SK-N-SH (cell line): ENCODE results near the gene ARMH4. TPM values are rescaled to one million over a fixed set of nuclear protein-coding genes. Genes with fewer than 3 reads are reported as not detected.

Experiments
- CTCF ChIA-PET: fragments of 300-600, 350-600 bp; formaldehyde crosslinking; extraction: SDS; loops from one replicate; lab custom pipeline; 2021; lab: Yijun Ruan, JAX
- POLR2A ChIA-PET: fragments of 350-600 bp; sonication (Branson Sonifier 250); formaldehyde crosslinking; extraction: SDS; loops from one replicate; lab custom pipeline; 2020; ENCODE audit warnings: antibody characterized with exemption, inconsistent platforms; lab: Yijun Ruan, JAX
- DNase-seq: peaks from one replicate; pipeline ENCODE4 v3.0.0; 2012
- H2AFZ ChIP-seq: fragments of 200-600 bp; sonication (generic); 2 replicates; pipeline ENCODE4 v1.8.1; 2016; ENCODE audit warnings: antibody characterized with exemption, mild to moderate bottlenecking, low read depth
- H3F3A ChIP-seq: fragments of 200-600 bp; sonication (generic); replicated peaks from 2 replicates; pipeline ENCODE3; 2016; ENCODE audit warnings: antibody characterized with exemption, mild to moderate bottlenecking; ENCODE audit not compliant: insufficient read depth
- H3K27ac ChIP-seq, 2 experiments: fragments of 200-500 bp in 1 of 2; fragments of 200-600 bp in 1 of 2; sonication (Bioruptor generic) in 1 of 2; sonication (generic), shearing (Covaris generic) in 1 of 2; 2 replicates each; pipeline versions ENCODE4 v1.5.1 to v1.6.1; 2014 to 2016; ENCODE audit warnings: low read depth in 2 of 2, inconsistent platforms in 1 of 2, low read length in 1 of 2, mild to moderate bottlenecking in 1 of 2, mixed read lengths in 1 of 2
- H3K27me3 ChIP-seq: fragments of 200-600 bp; sonication (generic), shearing (Covaris generic); 2 replicates; pipeline ENCODE4 v1.6.1; 2016; ENCODE audit warnings: mixed run types; ENCODE audit not compliant: insufficient read depth
- H3K36me3 ChIP-seq, 2 experiments: fragments of 200-500 bp in 1 of 2; fragments of 200-600 bp in 1 of 2; sonication (Bioruptor generic) in 1 of 2; sonication (generic) in 1 of 2; replicated peaks in 1 of 2; 2 replicates each; pipeline versions ENCODE3 to v1.5.1; 2014 to 2016; ENCODE audit warnings: low read length in 1 of 2, mild to moderate bottlenecking in 1 of 2; ENCODE audit not compliant: insufficient read depth in 2 of 2, control insufficient read depth in 1 of 2
- H3K4me1 ChIP-seq, 2 experiments: fragments of 200-500 bp in 1 of 2; fragments of 200-600 bp in 1 of 2; sonication (Bioruptor generic) in 1 of 2; sonication (generic), shearing (Covaris generic) in 1 of 2; 2 replicates each; pipeline versions ENCODE4 v1.5.1 to v1.6.1; 2014 to 2016; ENCODE audit warnings: low read depth in 1 of 2, low read length in 1 of 2, mixed run types in 1 of 2; ENCODE audit not compliant: insufficient read depth in 2 of 2, control insufficient read depth in 1 of 2
- H3K4me2 ChIP-seq: fragments of 200-600 bp; sonication (generic), shearing (Covaris generic); 2 replicates; pipeline ENCODE4 v1.6.1; 2017; ENCODE audit warnings: mixed run types
- H3K4me3 ChIP-seq, 2 experiments: fragments of 200-500 bp in 1 of 2; fragments of 200-600 bp in 1 of 2; sonication (Bioruptor generic) in 1 of 2; sonication (generic), shearing (Covaris generic) in 1 of 2; 2 replicates each; pipeline versions ENCODE4 v1.5.1 to v1.8.1; 2014 to 2016; ENCODE audit warnings: low read depth in 2 of 2, inconsistent platforms in 1 of 2, low read length in 1 of 2, mild to moderate bottlenecking in 1 of 2, mixed read lengths in 1 of 2, moderate library complexity in 1 of 2
- H3K79me2 ChIP-seq: fragments of 200-600 bp; sonication (generic); 2 replicates; pipeline ENCODE4 v1.8.1; 2017; ENCODE audit warnings: mild to moderate bottlenecking; ENCODE audit not compliant: insufficient read depth
- H3K9ac ChIP-seq: fragments of 200-600 bp; sonication (generic); 2 replicates; pipeline ENCODE4 v1.6.1; 2017; ENCODE audit warnings: mixed run types
- H3K9me2 ChIP-seq: fragments of 200-600 bp; sonication (generic); 2 replicates; pipeline ENCODE4 v1.6.1; 2017; ENCODE audit warnings: mixed run types
- H3K9me3 ChIP-seq: fragments of 200-600 bp; sonication (generic); 2 replicates; pipeline ENCODE4 v1.6.1; 2017; ENCODE audit warnings: mixed run types, mild to moderate bottlenecking, moderate library complexity
- H4K20me1 ChIP-seq: fragments of 200-600 bp; sonication (generic); 2 replicates; pipeline ENCODE4 v1.6.1; 2017; ENCODE audit warnings: mild to moderate bottlenecking, mixed run types; ENCODE audit not compliant: insufficient read depth
- CTCF ChIP-seq: fragments of 200-600 bp; sonication (generic); IDR thresholded peaks from 2 replicates; pipeline ENCODE4 v1.6.1; 2017; ENCODE audit warnings: antibody characterized with exemption, mild to moderate bottlenecking, moderate library complexity
- FOXM1 ChIP-seq: IDR thresholded peaks from 2 replicates; pipeline ENCODE4 v1.4.0; 2012; ENCODE audit warnings: low read depth, mild to moderate bottlenecking
- GABPA ChIP-seq: IDR thresholded peaks from 2 replicates; pipeline ENCODE4 v1.4.0; 2012; ENCODE audit warnings: low read depth, mild to moderate bottlenecking
- IRF3 ChIP-seq: fragments of 150-350 bp; IDR thresholded peaks from 2 replicates; pipeline ENCODE4 v1.6.1; 2016; ENCODE audit warnings: mild to moderate bottlenecking, low read depth, low read length
- MXI1 ChIP-seq: IDR thresholded peaks from 2 replicates; pipeline ENCODE4 v1.6.1; 2012; ENCODE audit warnings: mild to moderate bottlenecking, low read depth, low read length, improper control_type of control experiment
- NRF1 ChIP-seq: IDR thresholded peaks from 2 replicates; pipeline ENCODE4 v1.6.1; 2012; ENCODE audit warnings: low read depth, mild to moderate bottlenecking, low read length
- POLR2AphosphoS5 ChIP-seq: IDR thresholded peaks from 2 replicates; pipeline ENCODE4 v1.6.1; 2012; ENCODE audit warnings: low read depth, low read length
- REST ChIP-seq: IDR thresholded peaks from 2 replicates; pipeline ENCODE4 v1.6.1; 2012; ENCODE audit warnings: mild to moderate bottlenecking, low read depth, low read length, moderate library complexity
- RXRA ChIP-seq: IDR thresholded peaks from 2 replicates; pipeline ENCODE4 v1.4.0; 2012; ENCODE audit warnings: low read depth, mild to moderate bottlenecking, borderline replicate concordance
- SMC3 ChIP-seq: IDR thresholded peaks from 2 replicates; pipeline ENCODE4 v1.6.1; 2012; ENCODE audit warnings: low read depth, low read length, improper control_type of control experiment
- TCF12 ChIP-seq: IDR thresholded peaks from 2 replicates; pipeline ENCODE4 v1.4.0; 2012
- USF2 ChIP-seq: fragments of 150-350 bp; IDR thresholded peaks from 2 replicates; pipeline ENCODE4 v1.6.1; 2017; ENCODE audit warnings: antibody characterized with exemption, low read length, low read depth, borderline replicate concordance
- ZBTB33 ChIP-seq: IDR thresholded peaks from 2 replicates; pipeline ENCODE4 v1.4.0; 2012; ENCODE audit warnings: low read depth, borderline replicate concordance
- WGBS: methylation state at CpG from one replicate; pipeline ENCODE4 v1.1.6; 2017; ENCODE audit warnings: low lambda C conversion rate; 5-methylcytosine and 5-hydroxymethylcytosine counted together
- polyA plus RNA-seq, 3 experiments: library from polyadenylated mRNA; depleted of rRNA; stranded (reverse); fragments of >200 nt; gene quantifications; 2 replicates each; pipeline ENCODE4 v1.2.3, GENCODE V29; 2012

The ARMH4 gene
- polyA plus RNA-seq, 1 of the 3 experiments (the other 2 are of a cell fraction): 0.39 TPM

GRCh38 chr14:58027904-58028303 is 124.1 kb downstream of the ARMH4 start (continued):
- no peak for TF ChIP-seq CTCF
- TF ChIP-seq POLR2AphosphoS5: no peak
- TF ChIP-seq NRF1: no peak

GRCh38 chr14:58026967-58027366 is 125.0 kb downstream of the ARMH4 start:
- Histone ChIP-seq H3K27me3 (no peaks in the 10 kb centered on the region), H3K4me2 (no peak overlapping the region), H3F3A (no peaks in the 10 kb centered on the region), H3K4me3 (no peak overlapping the region), H3K9ac (no peak overlapping the region), H4K20me1 (no peaks in the 10 kb centered on the region), H3K4me1 (no peaks in the 10 kb centered on the region), H3K27ac (no peak overlapping the region), H3K9me3 (no peaks in the 10 kb centered on the region), H3K36me3 (no peaks in the 10 kb centered on the region), H3K9me2 (no peaks in the 10 kb centered on the region), H3K79me2 (no peaks in the 10 kb centered on the region), H2AFZ (no peak overlapping the region)
- TF ChIP-seq MXI1 (no peak), POLR2AphosphoS5 (no peak), SMC3 (no peak), USF2 (no peak), RXRA (no peak), TCF12 (no peak), GABPA (no peak), NRF1 (no peak), ZBTB33 (no peak), FOXM1 (no peak), REST (no peak), IRF3 (no peak)
- ChIA-PET POLR2A (no interaction called here), CTCF (no interaction called here)
- no peak for DNase-seq
- WGBS: 12% methylated on average over 1 of the region's 1 CpG
